Cerebellar nuclear complex (tissue), 1 donor: ENCODE results near the gene RNU6-1.

Experiments
- DNase-seq, 2 experiments: peaks; one replicate each; lab custom pipeline; 2025; lab: John Stamatoyannopoulos, UW

RNU6-1 gene

DNA sequence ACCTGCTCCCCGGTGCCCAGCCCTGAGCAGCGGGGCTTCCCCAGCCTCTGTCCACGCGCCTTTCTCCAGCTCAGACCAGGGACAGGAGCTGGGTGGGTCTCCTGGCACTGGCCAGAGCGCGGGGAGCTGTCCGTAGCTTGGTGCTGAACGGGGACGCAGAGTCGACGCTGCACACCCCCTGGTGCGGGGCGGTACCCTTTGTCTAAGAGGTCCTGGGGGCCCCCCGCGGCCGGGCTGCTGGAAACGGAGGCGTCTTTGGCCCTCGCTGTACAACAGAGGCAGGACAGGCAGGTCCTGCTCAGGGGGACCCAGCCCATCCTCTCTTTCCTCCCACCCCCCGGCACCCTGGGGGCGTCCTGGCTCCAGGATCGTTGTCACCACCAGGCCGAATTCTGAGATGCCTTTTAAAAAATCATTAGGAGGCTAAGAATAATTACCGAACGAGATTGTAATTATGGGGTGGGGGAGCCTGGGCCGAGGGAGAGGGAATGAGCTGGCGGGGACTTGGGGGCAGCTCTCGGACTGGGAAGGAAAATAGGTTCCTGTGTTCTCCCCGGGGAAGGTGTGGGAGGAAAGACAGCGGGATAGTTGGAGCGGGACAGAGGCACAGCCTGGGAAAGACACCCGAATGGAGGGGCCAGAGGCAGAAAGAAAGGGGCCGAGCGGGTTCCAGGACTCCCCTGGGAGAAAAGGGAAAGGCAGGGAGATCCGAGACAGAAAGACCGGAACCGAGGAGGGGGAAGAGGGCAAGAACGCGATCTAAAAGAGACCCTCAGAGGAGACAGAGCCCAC lies 18.7 kb downstream of the RNU6-1 start:
- DNase-seq, result no peak

- no peak for DNase-seq
Measured at GRCh38 chr15:67820122-67820991, 19.5 kb downstream of the RNU6-1 start.

DNA sequence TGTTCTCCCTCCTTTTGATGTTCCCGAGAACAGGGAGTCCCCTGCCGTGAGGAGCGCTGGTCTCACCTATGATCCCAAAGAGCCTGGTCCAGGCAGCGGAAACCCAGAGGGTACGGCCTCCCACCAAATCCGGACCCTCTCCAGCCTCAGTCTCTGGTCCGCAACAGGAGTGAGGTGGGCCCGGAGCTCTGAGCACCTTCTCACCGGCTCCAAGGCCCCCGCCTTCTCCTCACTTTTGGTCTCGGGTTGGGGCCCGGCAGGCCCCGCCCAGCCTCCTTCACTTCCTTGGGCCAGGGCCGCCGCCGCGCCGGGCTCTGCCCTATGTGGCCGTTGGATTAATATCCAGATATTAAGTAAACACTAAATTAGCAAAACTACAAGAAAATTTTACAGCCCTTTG lies 20.2 kb downstream of the RNU6-1 start:
- no peak for DNase-seq

DNA sequence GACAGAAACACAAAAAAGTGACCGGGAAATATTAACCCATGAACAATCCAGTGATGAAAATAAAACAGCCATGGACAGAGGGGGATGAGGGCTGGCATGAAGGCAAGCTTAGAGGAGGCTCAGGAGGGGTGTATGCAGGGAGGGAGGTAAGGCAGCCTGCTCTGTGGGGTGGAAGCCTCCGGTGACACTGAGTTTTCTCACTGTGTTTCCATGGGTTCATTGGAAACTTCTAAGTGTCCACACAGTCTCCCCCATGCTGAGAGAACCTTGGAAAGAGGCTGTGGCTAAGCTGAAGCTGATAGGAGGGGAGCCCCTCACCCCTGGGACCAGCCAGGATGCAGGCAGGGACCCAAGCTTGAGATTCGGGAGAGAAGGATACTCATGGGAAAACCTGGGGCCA lies 21.4 kb downstream of the RNU6-1 start:
- DNase-seq, result no peak

DNA sequence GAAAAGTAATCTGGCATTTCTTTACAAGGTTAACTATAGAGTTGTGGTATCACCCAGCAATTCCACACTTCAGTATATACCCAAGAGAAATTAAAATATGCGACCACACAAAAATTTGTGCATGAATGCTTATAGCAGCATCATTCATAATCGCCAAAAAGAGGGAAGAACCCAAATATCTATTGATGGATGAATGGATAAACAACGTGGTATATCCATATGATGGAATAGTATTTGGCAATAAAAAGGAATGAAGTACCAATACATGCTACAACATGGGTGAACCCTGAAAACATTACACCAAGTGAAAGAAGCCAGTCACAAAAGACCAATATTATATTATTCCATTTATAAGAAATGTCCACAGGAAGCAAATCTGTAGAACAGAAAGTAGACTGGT lies 23.2 kb downstream of the RNU6-1 start:
- DNase-seq, result no peak

GRCh38 chr15:67815036-67815592 lies 24.7 kb downstream of the RNU6-1 start:
- DNase-seq, result no peak

DNA sequence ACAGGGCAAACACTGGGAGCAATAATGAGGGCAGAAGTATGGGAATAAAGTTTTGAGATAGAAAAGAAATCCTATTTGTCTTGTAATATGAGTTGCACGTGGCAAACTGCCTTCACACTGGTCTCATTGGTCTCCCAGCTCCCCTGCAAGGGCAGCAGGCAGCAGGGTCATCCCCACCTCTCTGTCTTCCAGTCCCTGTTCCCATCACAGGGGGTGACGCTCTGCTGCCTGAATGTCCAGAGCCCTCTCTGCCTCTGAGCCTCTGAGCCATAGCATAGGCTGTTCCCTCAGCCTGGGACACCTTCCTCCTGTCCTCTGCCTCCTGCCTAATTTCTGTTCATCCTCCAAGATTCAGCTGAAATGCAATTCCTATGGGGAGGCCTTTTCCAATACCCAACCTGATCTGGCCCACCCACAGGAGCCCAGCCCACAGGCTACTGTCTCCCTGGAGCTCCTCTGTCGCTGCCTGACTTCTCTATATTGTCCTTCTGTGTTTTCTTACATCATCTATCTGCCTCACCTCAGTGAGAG lies 26.7 kb downstream of the RNU6-1 start:
- no peak for DNase-seq

GRCh38 chr15:67812241-67812644 lies 27.6 kb downstream of the RNU6-1 start:
- DNase-seq, result no peak

DNA sequence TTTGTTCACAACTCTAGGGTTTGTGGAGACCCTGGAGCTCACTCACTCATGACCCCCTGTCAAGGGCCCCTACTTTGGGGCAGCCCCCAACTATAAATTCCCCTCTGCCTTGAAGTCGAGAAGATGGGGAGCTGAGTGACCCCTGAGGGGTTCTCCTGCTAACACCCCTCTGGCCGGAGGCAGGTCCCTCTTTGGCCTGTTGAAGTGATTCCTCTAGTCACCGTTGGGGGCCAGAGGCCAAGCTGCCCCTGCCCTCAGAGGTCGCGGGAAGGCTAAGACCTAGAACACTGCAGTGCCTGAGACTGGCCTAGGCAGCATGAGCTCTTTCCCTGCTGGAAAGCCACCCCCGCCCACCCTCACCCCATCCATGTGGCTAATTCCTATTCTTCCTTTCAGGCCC lies 30.0 kb downstream of the RNU6-1 start:
- DNase-seq, result no peak

DNA sequence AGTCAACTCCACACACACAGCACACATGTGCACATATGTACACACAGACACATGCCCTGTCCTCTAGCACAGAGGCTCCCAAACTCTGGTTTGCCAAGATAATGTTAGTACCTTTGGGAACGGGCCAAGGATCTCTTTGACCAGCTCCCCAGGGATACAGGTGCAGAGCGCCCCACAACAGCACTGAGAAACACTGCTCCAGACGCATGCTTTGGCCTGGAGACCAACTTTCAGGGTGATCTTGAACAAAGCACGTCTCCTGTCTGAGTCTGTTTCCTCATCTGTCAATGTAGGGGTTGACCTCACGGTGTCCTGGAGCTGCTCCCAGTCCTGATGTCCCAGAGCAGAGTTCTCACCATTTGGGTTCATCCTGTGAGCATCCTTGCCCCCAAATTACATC lies 30.4 kb downstream of the RNU6-1 start:
- DNase-seq, result no peak

DNA sequence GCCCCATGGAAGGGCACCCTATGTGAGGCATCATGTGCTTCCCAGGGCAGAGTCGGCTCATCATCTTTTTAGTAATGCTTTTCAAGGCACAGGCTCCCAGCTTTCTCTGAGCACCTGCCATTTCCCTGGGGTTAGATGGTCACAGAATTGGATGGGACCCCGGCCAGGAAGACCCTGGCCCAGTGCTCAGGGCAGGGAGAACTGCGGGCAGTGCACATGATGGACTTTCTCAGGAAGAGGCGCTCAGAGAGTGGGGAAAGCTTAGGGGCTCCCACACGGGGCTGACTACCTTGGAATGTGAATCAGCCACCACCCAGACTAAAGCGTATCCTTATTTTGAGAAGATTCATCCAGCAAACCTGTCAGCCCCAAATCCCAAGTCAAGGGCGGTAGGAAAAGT lies 31.0 kb downstream of the RNU6-1 start:
- no peak for DNase-seq

DNA sequence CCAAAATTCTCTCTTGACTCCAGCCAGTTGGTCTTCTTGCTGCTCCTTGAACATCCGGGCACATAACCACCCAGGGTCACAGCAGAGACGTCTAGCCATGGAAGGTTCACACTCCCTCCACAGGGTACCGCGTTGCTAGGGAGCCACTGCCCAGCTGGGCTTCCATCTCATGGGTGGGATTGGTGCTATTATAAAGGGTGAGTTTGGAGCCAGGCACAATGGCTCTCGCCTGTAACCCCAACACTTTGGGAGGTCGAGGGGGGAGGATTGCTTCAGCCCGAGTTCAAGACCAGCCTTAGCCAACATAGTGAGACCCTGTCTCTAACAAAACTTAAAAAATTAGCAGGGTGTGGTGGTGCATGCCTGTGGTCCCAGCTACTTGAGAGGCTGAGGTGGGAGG lies 32.0 kb downstream of the RNU6-1 start:
- no peak for DNase-seq

- no peak for DNase-seq
Measured at GRCh38 chr15:67807141-67807540, 32.7 kb downstream of the RNU6-1 start.

DNA sequence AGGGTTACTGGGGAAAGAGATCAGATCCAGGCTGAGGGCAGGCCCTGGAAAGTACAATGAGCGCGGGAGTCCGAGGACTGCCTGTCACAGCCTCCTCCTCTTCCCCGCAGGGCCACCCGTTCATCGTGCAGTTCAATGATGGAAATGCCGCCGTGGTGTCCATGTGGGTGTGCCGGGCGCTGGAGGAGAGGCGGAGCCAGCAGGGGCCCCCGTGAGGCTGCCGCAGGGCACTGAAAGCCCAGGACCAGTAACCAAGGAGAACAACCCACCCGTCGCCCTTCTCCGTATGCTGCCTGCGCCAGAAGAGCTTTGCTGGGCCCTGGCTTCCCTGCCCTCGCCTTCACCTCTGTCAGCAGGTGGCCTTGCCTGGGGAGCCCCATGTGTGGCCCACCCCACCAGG lies 33.3 kb downstream of the RNU6-1 start:
- DNase-seq, result no peak

DNA sequence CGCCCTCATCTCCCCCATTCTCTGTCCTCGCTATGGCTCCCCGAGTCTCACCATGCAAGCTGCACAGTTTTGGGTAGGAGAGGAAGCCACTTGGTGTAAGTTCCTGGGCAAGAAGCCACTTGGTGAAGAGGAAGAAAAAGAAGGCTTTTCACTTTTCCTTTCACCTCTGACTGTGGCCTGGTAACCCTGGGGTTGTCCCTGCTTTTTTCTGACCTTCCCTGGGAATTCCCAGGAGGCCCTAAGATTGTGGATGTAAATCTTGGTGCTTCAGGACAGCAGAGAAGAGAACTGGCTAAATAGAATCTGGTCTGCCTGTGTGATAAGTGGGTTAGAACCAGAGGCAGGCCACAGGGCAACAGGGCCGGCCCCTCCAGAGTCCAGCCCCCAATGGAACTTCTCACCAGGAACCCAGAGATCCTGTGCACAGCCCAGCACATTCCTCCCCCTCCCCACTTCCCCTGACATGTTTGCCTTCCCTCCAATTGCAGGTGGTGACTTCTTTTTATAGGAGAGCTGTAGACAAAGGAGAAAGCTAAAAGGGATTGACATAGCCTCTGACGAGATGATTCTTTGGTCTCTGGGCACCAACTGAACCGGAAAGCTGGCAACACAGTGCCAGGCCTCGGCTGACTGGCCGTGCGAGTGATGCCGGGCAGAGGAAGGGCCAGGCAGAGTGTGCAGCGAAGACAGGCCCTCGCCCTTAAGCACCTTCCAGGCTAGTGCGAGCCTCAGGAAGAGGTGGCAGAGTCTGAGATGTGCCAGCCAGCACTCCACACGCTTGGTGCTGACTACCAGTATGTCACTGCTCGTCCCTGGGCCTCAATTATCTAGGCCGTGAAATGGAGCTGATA lies 34.0 kb downstream of the RNU6-1 start:
- DNase-seq, result no peak

DNA sequence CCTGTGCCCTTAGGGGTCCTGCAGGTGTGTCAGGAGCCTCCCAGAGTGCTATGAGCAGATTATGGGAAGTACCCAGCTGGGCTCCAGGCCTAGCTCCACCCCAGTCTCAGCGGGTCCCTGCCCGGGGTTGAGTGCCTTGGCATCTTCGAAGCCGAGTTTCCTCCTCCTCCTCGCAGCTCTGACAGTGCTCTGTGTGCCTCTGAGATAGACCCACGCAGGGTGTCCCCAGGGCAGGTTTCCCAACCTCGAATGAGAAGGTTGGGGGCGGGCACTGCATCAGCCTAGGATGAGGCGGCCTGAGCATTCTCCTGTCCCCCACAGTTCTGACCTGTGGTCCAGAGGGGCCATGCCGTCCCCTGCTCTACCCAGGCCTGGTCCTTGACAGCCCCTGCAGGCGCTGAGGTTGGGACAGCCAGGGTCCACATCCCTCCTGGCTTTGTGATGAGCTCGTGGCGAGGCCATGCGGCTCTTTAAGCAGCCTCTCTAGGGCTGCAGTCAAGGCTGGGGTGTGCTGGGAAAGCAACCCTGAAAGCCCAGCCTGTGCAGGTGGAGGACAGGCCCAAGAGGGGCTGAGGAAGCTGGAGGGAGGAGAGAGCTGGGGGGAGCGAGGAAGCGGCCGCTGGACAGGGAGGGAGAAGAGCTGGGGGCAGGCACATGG lies 34.7 kb downstream of the RNU6-1 start:
- DNase-seq, result no peak

- no peak for DNase-seq
Measured at GRCh38 chr15:67803996-67804843, 35.6 kb downstream of the RNU6-1 start.

- no peak for DNase-seq
Measured at GRCh38 chr15:67803299-67803698, 36.5 kb downstream of the RNU6-1 start.

GRCh38 chr15:67801926-67802914 lies 37.6 kb downstream of the RNU6-1 start:
- no peak for DNase-seq
